Measurements from ENCODE around the gene SMYD2. TPM values are rescaled to one million over a fixed set of nuclear protein-coding genes. Genes with fewer than 3 reads are reported as not detected.

The SMYD2 gene
- total and polyA plus RNA-seq, 2 donors (not counting 3 experiments of a cell fraction or from before 2014, with no cell fraction given): 8.0 to 20.9 TPM

GRCh38 chr1:214329470-214330220 is 48.7 kb downstream of the SMYD2 start:
- ChIA-PET POLR2A (interaction anchor here (1.7 kb wide), 1 partner anchor 115 kb away, joined by 8 read pairs; no protein-coding TSS in a partner anchor), CTCF (interaction anchor here (0.7 to 11.6 kb wide), 33 partner anchors 13 to 1208 kb away, joined by 3 to 671 read pairs (median 7); no protein-coding TSS in a partner anchor)
- H4K20me1 ChIP-seq (replicated peaks; ENCODE audit: control insufficient read depth, extremely low read depth, insufficient read depth, low read length): no peaks in the 10 kb centered on the region
- no peak overlapping the region for H3K4me3 ChIP-seq (replicated peaks in 1 of 3; ENCODE audit: insufficient read depth in 1 of 3, low read depth in 1 of 3, low read length in 3 of 3)
- intact Hi-C loops (cut with micrococcal nuclease) (loop anchor here (1.0 to 5.0 kb wide), 6 partner anchors 105 to 1207 kb away; partner anchors contain the start of gene PROX1), dilution Hi-C loops (cut with MboI; ENCODE audit: extremely low pct_ligation_motif_present, low sequenced_read_pairs) (loop anchor here (25.0 kb wide), 1 partner anchor 258 kb away; no protein-coding TSS in a partner anchor)
- no peaks in the 10 kb centered on the region for H3K79me2 ChIP-seq (ENCODE audit: control insufficient read depth, insufficient read depth, low read length)
- no peaks in the 10 kb centered on the region for H3K27me3 ChIP-seq (ENCODE audit: control insufficient read depth in 2 of 2, insufficient read depth in 2 of 2, low read length in 2 of 2)
- H3K27ac ChIP-seq (ENCODE audit: insufficient read depth, low read depth, low read length): no peak overlapping the region
- no peak overlapping the region for H3K9ac ChIP-seq (replicated peaks; ENCODE audit: extremely low read depth, insufficient read depth, low read length)
- H3K4me1 ChIP-seq (ENCODE audit: control insufficient read depth, extremely low read depth, insufficient read depth, low read length): peaks cover 9% of the 10 kb centered on the region
- no peak for TF ChIP-seq FOS (IDR thresholded peaks at IDR 0.05; ENCODE audit: borderline replicate concordance, insufficient read depth, low read length)
- no peak for TF ChIP-seq MYC (IDR thresholded peaks at IDR 0.05; ENCODE audit: low read depth, low read length)
- no peak for TF ChIP-seq POLR2AphosphoS5 (IDR thresholded peaks at IDR 0.05; ENCODE audit: insufficient read depth, low read depth, low read length)
- TF ChIP-seq EZH2 (IDR thresholded peaks at IDR 0.05; ENCODE audit: borderline replicate concordance, low read depth, low read length, severe bottlenecking): no peak
- no peak for TF ChIP-seq GATA2 (IDR thresholded peaks at IDR 0.05; ENCODE audit: insufficient read depth, insufficient read length, low read depth, low read length)
- TF ChIP-seq MAX (IDR thresholded peaks at IDR 0.05; ENCODE audit: insufficient read depth, insufficient read length): no peak
- TF ChIP-seq POLR2A (IDR thresholded peaks at IDR 0.05; ENCODE audit: low read depth, low read length): no peak
- no peak for TF ChIP-seq CTCF (IDR thresholded peaks at IDR 0.05; ENCODE audit: extremely low read depth in 1 of 2, insufficient read depth in 1 of 2, low read depth in 1 of 2, low read length in 2 of 2)
- no peaks in the 10 kb centered on the region for H3K36me3 ChIP-seq (ENCODE audit: control insufficient read depth in 2 of 2, extremely low read depth in 1 of 2, insufficient read depth in 2 of 2, low read length in 2 of 2)
- no peak overlapping the region for H2AFZ ChIP-seq (ENCODE audit: low read depth, low read length)
- H3K9me1 ChIP-seq (replicated peaks; ENCODE audit: control insufficient read depth, extremely low read depth, insufficient read depth, low read length): no peaks in the 10 kb centered on the region
- H3K9me3 ChIP-seq (replicated peaks; ENCODE audit: control insufficient read depth, insufficient read depth, low read length): no peaks in the 10 kb centered on the region
- no TSS peak for BruUV-seq (replicated peaks)
- FAIRE-seq (no peak), DNase-seq (ENCODE audit: low read depth, low spot score) (no peak)
- H3K4me2 ChIP-seq (ENCODE audit: insufficient read depth, low read length): no peak overlapping the region
